ENCODE measurements around the gene SYVN1.

SYVN1 gene

DNA sequence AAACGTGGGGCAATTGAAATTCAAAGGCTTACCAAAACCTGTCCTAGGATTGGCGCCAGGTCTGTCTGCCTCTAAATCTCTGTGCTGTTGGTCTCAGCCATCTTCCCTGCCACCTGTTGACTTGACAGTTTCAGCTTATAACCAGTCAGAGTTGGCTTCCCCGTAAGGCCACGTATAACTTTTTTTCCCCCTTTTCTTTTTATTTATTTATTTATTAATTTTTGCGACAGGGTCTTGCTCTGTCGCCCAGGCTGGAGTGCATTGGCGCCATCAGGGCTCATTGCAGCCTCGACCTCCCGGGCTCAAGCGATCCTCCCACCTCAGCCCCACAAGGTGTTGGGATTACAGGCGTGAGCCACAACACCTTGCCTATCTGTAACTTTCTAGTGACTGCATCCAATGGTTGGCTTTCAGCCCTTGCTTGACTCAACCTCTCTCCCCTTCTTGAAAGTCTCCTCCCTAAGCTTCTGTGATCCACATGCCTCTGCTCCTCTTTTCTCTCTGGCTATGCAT lies 1.4 kb upstream of the SYVN1 start:
- DNase-seq (ENCODE audit: low read depth), result no peak
- H3K4me3 ChIP-seq (ENCODE audit: low read depth, low read length), result peak overlapping the region; percentile 78
- TF ChIP-seq, protein P1, sequence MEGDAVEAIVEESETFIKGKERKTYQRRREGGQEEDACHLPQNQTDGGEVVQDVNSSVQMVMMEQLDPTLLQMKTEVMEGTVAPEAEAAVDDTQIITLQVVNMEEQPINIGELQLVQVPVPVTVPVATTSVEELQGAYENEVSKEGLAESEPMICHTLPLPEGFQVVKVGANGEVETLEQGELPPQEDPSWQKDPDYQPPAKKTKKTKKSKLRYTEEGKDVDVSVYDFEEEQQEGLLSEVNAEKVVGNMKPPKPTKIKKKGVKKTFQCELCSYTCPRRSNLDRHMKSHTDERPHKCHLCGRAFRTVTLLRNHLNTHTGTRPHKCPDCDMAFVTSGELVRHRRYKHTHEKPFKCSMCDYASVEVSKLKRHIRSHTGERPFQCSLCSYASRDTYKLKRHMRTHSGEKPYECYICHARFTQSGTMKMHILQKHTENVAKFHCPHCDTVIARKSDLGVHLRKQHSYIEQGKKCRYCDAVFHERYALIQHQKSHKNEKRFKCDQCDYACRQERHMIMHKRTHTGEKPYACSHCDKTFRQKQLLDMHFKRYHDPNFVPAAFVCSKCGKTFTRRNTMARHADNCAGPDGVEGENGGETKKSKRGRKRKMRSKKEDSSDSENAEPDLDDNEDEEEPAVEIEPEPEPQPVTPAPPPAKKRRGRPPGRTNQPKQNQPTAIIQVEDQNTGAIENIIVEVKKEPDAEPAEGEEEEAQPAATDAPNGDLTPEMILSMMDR (IDR thresholded peaks at IDR 0.05; ENCODE audit: insufficient read depth, low read depth, low read length, missing control alignments), result no peak

DNA sequence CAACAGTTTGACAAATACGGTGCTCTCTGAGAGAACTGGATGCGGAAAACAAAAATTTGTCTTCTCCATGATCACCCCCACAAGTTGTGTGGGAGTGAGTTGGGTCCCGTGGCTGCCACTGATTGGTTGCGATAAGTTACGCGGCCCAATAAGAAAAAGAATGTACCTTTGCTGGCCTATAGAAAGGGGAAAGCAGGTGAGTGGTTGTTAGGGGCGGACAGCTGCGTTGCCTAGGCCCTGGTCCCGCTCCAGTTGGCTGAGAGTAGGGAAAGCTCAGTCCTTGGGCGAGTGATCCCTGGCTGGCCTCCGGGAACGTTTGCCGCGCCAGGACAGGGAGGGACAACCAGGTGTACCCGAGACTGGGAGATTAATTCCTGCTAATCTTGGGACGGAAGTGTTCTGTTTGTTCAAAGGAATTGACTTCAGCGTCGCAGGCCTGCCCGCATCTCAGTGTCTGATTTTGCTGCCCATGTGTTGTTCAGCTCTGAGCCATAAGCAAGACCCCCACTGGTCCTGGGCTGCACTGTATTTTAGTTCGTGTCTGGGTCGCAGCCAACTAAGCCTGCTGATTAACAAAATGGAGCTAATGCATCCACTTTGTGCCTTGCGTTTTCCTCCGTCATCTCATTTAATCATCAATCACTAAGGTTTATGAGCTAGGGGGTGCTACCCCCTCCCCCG lies 773 bp upstream of the SYVN1 start:
- peak; percentile 97 for DNase-seq (ENCODE audit: low read depth)
- peak overlapping the region; percentile 78 for H3K4me3 ChIP-seq (ENCODE audit: low read depth, low read length)
- TF ChIP-seq, protein P1 (IDR thresholded peaks at IDR 0.05; ENCODE audit: insufficient read depth, low read depth, low read length, missing control alignments), result no peak

GRCh38 chr11:65133724-65134123 lies 595 bp downstream of the SYVN1 start:
- no peak for DNase-seq (ENCODE audit: low read depth)
- peak overlapping the region; percentile 78 for H3K4me3 ChIP-seq (ENCODE audit: low read depth, low read length)
- TF ChIP-seq, protein P1 (IDR thresholded peaks at IDR 0.05; ENCODE audit: insufficient read depth, low read depth, low read length, missing control alignments), result no peak

DNA sequence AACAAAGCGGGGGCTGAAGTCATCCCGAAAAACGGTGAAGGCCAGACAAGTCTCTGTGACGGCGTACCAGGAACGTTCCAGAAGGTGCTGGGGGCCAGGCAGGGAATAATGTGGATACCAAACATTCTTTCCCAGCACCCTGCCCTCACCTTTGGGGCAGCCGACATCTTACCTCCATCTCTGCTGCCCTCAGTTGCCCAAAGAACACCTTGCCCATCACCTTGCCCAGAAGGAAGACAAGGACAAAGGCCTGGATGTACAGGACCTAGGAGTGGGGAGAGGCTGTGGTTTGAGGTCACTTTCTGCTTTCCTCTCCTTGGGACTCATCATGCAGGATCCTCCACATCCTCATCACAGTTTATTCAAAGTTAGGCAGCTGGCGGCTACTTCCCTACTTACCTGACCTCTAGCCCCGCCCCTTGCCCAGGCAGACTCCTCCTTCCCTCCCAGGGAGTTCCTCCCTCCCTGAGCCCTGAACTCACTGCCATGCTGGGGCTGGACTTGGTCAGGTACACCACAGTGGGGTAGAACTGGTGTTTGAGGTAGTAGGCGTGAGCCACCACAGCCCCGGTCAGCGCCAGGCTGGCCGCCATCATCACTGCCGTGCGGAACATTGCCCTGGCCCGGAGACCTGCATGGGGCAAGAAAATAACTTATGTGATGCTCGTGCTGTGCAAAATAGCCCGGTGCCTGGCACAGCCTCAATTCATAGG lies 1.2 kb downstream of the SYVN1 start:
- DNase-seq (ENCODE audit: low read depth), result peak; percentile 85

GRCh38 chr11:65132238-65132987 lies 1.9 kb downstream of the SYVN1 start:
- peak overlapping the region; percentile 78 for H3K4me3 ChIP-seq (ENCODE audit: low read depth, low read length)
- peak; percentile 82 for DNase-seq (ENCODE audit: low read depth)
- TF ChIP-seq, protein P1 (IDR thresholded peaks at IDR 0.05; ENCODE audit: insufficient read depth, low read depth, low read length, missing control alignments), result no peak

More for the DNA sequence above, 1.2 kb downstream of the SYVN1 start:
- H3K4me3 ChIP-seq (ENCODE audit: low read depth, low read length), result peak overlapping the region; percentile 78
- TF ChIP-seq, protein P1 (IDR thresholded peaks at IDR 0.05; ENCODE audit: insufficient read depth, low read depth, low read length, missing control alignments), result no peak

DNA sequence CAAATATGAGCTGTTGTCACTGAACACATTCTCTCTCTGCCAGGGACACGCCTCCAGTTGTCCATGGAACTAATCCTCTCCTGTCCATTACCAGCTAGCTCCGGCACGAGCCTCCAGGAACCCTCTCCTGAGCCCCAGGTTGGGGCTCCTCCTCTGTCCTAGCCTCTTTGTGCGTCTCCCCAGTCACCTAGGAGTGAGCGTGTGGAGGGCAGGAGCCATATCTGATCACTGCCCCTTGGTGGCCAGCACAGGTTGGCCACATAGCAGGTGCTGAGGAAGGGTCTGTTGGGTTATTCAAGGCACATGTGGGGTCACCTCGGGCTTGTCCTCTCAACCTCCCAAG lies 2.5 kb downstream of the SYVN1 start:
- peak overlapping the region; percentile 78 for H3K4me3 ChIP-seq (ENCODE audit: low read depth, low read length)
- DNase-seq (ENCODE audit: low read depth), result no peak
- TF ChIP-seq, protein P1 (IDR thresholded peaks at IDR 0.05; ENCODE audit: insufficient read depth, low read depth, low read length, missing control alignments), result no peak

All from GM12865 (cell line).